Measurements from ENCODE around the gene C3.

The C3 gene

DNA sequence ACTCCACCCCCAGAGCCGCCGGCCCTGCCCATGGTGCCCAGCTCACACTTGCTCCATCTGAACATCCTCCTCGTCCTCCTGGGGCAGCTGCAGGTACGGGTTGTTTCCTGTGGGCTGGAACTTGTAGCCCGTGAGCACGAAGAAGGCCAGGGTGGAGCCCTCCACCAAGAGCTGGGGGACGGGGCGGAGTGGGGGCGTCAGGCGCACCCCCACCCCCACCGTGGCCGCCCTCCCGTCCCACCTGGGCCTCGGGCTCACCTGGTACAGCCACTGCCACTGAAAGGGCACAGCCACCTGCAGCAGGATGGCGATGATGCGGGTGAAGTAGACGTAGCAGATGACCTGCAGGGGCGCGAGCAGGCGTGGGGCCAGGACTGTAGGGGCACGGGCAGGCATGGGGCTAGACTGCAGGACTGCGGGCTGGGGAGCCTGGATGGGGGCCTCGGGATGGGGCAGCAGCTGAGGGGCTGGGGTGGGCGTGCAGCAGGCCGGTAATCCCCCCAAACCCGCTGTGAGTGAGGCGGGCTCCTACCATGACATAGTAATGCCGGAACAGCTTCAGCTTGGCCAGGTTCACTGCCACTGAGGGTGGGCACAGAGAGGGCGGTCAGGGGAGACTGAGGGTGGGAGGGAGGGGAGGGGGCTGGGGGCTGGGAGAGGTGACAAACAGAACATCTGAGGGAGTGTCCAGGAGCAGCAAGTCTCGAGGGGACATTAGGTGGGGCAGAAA lies 10.7 kb upstream of the C3 start:
- DNase-seq (ENCODE audit: low spot score) = no peak

- peak; percentile 66 for DNase-seq (ENCODE audit: low spot score)
These were observed 9.8 kb upstream of the C3 start for GRCh38 chr19:6730153-6730804.

DNA sequence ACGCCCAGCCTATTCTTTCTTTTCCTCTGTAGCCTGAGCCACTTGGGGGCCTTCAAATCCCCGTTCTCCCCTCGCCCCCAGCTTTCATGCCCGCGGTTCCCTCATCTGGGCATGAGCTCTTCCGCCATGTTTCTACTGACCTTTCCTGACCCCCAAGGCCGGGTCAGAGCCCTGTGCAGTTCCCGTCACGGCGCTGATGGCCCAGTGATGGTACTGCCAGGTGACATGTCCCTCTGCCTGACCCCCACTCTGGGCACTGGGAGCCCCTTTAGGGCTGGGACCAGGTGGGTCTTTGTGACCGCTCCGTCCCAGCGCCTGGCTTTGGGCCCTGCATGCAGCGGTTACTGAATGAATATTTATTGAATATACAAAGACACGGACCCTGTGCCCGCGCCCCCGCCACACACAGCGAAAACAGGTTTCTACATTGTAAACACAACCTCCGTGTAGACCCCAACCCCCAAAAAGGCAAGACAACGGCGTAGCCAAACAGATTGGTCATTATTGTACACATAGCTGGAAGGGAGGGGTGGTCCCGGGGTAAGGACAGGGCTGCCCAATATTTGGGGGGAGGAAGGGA lies 9.2 kb upstream of the C3 start:
- no peak for DNase-seq (ENCODE audit: low spot score)

DNA sequence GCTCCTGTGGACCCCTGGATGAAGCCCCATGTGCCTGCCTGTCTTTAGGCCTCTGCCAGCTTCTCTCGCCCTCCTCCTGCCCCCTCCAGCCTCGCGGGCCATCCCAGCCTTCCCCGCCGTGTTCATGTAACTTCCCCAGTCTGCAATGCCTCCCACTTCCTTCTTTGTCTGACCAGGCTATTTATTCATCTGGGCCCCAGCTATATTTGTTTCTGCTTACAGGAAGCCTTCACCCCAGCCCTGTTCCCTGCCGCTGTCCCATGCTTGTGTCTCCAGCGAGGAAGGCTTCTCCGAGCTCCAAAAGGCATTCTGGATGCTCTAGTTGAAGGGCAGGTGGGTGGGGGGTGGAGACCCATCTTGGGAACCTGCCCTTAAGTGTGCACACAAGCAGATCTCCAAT lies 7.9 kb upstream of the C3 start:
- no peak for DNase-seq (ENCODE audit: low spot score)

- no peak for DNase-seq (ENCODE audit: low spot score)
These were observed 5.2 kb upstream of the C3 start for GRCh38 chr19:6725513-6726231.

DNA sequence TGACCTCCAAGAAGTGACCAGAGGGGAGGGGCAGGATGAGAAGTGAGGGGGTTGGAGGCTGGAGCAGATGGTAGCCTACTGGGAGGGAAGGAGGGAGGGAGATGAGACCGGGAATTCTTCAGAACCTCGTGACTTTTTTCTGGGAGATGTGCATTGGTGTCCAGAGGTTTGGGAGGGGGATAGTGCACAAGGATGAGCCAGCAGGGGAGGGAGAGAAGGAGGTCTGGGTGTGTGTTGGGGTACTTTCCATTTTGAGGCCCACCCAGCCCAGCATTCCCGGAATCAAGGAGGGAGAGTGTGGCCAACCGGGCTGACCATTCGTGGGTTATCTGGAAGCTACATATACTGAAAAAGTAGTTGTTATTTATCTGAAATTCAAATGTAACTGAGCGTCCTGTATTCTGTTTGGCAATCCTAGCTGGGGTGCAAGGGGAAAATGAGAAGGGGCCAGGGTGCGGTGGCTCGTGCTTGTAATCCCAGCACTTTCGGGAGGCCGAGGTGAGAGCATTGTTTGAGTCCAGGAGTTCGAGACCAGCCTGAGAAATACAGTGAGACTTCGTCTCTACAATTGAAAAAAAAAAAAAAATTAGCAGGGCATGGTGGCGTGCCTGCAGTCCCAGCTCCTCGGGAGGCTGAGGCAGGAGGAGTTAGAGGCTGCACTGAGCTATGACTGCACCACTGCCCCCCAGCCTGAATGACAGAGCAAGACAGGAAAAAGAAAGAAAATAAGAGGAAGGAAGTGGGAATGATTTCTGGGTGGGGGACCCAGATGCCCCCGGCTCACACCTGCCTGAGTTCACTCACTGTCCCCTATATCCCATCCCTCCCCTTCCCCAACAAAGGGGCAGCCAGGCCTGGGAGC lies 4.4 kb upstream of the C3 start:
- no peak for DNase-seq (ENCODE audit: low spot score)

- DNase-seq (ENCODE audit: low spot score) = no peak
These were observed 3.3 kb upstream of the C3 start for GRCh38 chr19:6723738-6724137.

- no peak for DNase-seq (ENCODE audit: low spot score)
These were observed 2.7 kb upstream of the C3 start for GRCh38 chr19:6723108-6723618.

- no peak for DNase-seq (ENCODE audit: low spot score)
These were observed 1.3 kb upstream of the C3 start for GRCh38 chr19:6721773-6722172.

DNA sequence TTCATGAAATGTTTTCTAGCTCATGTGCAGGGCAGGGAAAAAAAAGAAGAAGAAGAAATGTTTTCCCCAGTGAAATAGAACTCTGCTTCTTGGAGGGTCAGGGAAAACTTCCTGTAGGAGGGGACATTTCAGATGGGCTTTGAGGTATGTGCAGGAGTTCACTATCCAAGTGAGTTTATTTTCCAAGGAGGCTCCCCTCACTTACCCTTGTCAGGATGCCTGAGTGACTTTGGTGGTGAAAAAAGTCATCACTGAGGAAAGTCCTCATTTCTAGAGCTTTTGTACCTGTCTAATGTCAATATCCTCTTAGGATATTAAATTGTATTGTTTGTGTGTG lies 656 bp upstream of the C3 start:
- no peak for DNase-seq (ENCODE audit: low spot score)

DNA sequence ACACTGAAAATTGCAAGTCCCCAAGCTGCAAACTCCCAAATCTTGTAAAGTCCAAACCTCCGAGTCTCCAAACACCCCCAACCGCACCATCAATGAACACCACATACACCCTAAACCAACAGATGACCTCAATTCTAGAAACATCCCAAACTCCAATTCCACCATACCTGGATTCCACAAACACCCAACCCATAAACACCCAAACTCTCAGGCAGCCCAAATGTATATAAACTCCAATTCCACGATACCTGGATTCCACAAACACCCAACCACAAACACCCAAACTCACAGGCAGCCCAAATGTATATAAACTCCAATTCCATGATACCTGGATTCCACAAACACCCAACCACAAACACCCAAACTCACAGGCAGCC lies 470 bp downstream of the C3 start:
- no peak for DNase-seq (ENCODE audit: low spot score)

GRCh38 chr19:6719540-6719861 lies 949 bp downstream of the C3 start:
- DNase-seq (ENCODE audit: low spot score) = no peak

DNA sequence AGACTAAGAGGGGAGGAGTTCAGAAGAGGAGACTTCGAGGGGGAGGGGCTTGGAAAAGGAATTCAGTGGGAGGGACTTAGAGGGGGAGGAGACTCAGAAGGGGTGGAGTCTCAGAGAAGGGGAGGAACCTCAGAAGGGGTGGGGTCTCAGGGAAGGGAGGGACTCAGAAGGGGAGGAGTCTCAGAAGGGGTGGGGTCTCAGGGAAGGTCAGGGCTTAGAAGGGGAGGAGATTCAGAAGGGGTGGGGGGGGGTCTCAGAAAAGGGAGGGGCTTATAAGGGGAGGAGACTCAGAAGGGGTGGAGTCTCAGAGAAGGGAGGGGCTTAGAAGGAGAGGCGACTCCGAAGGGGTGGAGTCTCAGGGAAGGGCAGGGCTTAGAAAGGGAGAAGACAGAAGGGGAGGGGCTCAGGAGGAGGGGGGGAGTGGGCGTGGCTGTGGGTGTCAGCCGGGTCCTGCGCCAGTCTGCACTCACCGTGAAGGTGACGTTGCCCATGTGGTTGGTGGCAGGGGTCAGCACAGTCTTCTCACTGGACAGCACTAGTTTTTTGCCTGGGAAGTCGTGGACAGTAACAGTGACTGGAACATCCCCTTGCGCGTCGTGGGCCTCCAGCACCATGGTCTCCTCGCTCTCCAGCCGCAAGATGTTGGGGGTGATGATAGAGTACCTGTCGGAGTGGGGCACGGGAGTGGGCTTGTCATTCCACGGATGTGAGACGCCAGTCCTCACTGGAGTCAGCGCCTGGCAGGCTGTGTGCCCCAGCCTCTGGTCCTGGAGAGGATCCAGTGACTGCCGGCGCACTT lies 1.5 kb downstream of the C3 start:
- DNase-seq (ENCODE audit: low spot score) = no peak

GRCh38 chr19:6718111-6718740 lies 2.2 kb downstream of the C3 start:
- DNase-seq (ENCODE audit: low spot score) = no peak

DNA sequence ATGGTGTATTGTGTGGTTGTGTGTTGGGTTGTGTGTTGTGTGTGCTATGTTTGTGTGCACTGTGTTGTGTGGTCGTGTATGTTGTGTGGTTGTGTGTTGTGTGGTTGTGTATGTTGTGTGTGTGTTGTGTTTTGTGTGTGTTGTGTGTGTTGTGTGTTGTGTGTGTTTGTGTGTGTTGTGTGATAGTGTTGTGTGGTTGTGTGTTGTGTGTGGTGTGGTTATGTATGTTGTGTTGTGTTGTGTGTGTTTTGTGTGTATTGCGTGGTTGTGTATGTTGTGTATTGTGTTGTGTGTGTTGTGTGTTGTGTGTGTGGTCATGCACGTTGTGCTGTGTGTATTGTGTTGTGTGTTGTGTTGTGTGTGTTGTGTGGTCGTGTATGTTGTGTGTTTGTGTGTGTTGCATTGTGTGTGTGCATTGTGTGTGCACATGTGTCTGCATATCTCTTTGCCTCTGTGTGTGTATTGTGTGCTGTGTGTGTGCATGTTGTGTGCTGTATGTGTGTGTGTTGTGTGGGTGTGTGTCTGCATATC lies 2.9 kb downstream of the C3 start:
- no peak for DNase-seq (ENCODE audit: low spot score)

- DNase-seq (ENCODE audit: low spot score) = no peak
These were observed 3.4 kb downstream of the C3 start for GRCh38 chr19:6717036-6717435.

DNA sequence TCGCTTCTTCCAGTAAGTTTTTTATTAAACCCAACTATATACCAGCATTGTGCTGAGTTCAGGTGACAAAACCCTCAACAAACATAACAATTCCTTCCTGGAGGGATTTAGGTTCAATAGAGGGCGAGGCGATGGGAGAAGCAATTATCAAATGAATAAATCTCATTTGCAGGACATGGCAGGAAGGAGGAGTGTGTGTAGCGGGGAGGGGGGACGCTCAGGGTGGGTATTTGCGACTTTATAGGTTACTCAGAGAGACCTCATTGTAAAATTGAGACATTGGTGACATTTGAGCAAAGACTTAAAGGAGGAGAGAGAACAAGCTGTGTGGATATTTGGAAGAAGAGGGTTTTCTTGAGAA lies 3.9 kb downstream of the C3 start:
- no peak for DNase-seq (ENCODE audit: low spot score)

GRCh38 chr19:6714749-6715555 lies 5.5 kb downstream of the C3 start:
- DNase-seq (ENCODE audit: low spot score) = no peak

- DNase-seq (ENCODE audit: low spot score) = no peak
These were observed 6.4 kb downstream of the C3 start for GRCh38 chr19:6713773-6714692.

Measured in SW480 (cell line).